Gastroesophageal sphincter (tissue), 4 donors: Measurements from ENCODE around the gene NOS1AP. TPM values are rescaled to one million over a fixed set of nuclear protein-coding genes. Genes with fewer than 3 reads are reported as not detected.

Experiments
- ATAC-seq: fragments of 150-250 bp; one replicate; pipeline ENCODE4 v1.9.1; 2016; ENCODE audit warnings: mild to moderate bottlenecking, moderate library complexity
- H3K27ac ChIP-seq, 4 donors: fragments of 200-600 bp; sonication (generic) in 3 of 4; 1 replicate in 3 of 4; 2 replicates in 1 of 4; pipeline ENCODE4 v1.5.1; 2016 to 2019
- H3K27me3 ChIP-seq: fragments of 200-600 bp; sonication (generic); one replicate; pipeline ENCODE4 v1.5.1; 2019
- H3K36me3 ChIP-seq, 2 donors: fragments of 200-600 bp; sonication (generic); one replicate each; pipeline ENCODE4 v1.5.1; 2019; ENCODE audit warnings: control low read depth in 1 of 2
- H3K4me1 ChIP-seq, 3 donors: fragments of 200-600 bp; sonication (generic); 1 replicate in 2 of 3; 2 replicates in 1 of 3; pipeline ENCODE4 v1.5.1; 2016 to 2019; ENCODE audit warnings: control low read depth in 2 of 3
- H3K4me3 ChIP-seq, 2 donors: fragments of 200-600 bp; sonication (generic); one replicate each; pipeline ENCODE4 v1.5.1; 2019; ENCODE audit warnings: mild to moderate bottlenecking in 1 of 2, moderate library complexity in 1 of 2
- H3K9me3 ChIP-seq, 3 donors: fragments of 200-600 bp; sonication (generic); one replicate each; pipeline ENCODE4 v1.5.1; 2017 to 2019; ENCODE audit warnings: control low read depth in 2 of 3
- CTCF ChIP-seq, 4 experiments: fragments of 200-600 bp in 2 of 4; fragments of 450-650 bp in 2 of 4; sonication (generic) in 1 of 4; IDR thresholded peaks; one replicate each; pipeline ENCODE4 v1.5.1; 2017 to 2019; ENCODE audit warnings: antibody characterized with exemption in 4 of 4, mild to moderate bottlenecking in 2 of 4, moderate library complexity in 2 of 4
- EP300 ChIP-seq: sonication (generic); formaldehyde crosslinking; IDR thresholded peaks from one replicate; pipeline ENCODE4 v1.6.1; 2017; ENCODE audit warnings: antibody characterized with exemption, mild to moderate bottlenecking
- POLR2A ChIP-seq, 2 donors: fragments of 450-650 bp; IDR thresholded peaks; one replicate each; pipeline ENCODE4 v1.6.1; 2017; ENCODE audit warnings: antibody characterized with exemption in 2 of 2, mild to moderate bottlenecking in 2 of 2, moderate library complexity in 1 of 2
- POLR2AphosphoS5 ChIP-seq: sonication (generic); formaldehyde crosslinking; IDR thresholded peaks from one replicate; pipeline ENCODE4 v1.6.1; 2017; ENCODE audit warnings: antibody characterized with exemption
- WGBS, 2 donors: methylation state at CpG; one replicate each; pipeline ENCODE4 v1.1.5; 2018; ENCODE audit warnings: low coverage in 1 of 2; 5-methylcytosine and 5-hydroxymethylcytosine counted together
- total RNA-seq, 4 donors: library from RNA; depleted of rRNA; stranded (reverse); fragments of >200 nt; gene quantifications; one replicate each; pipeline ENCODE4 v1.1.0, GENCODE V29; 2016

The NOS1AP gene
- total RNA-seq, 4 donors from 2014 or later = 3.5 to 7.8 (median 4.1) TPM

GRCh38 chr1:162186026-162186374, 116.5 kb downstream of the NOS1AP start:
- Histone ChIP-seq H3K27ac (no peak overlapping the region), H3K27me3 (no peaks in the 10 kb centered on the region), H3K4me1 (peaks cover 0 to 11% (median 0%) of the 10 kb centered on the region in 3 donors), H3K9me3 (no peaks in the 10 kb centered on the region), H3K4me3 (no peak overlapping the region), H3K36me3 (no peaks in the 10 kb centered on the region)
- TF ChIP-seq CTCF (IDR thresholded peaks at IDR 0.05) (no peak), EP300 (no peak), POLR2A (IDR thresholded peaks at IDR 0.05) (no peak), POLR2AphosphoS5 (no peak)
- 0 to 38% methylated on average over 1 of the region's 1 CpG for WGBS, 2 donors
- ATAC-seq = no peak

- no peak overlapping the region for H3K4me3 ChIP-seq
- 69 to 100% methylated on average over 2 of the region's 2 CpGs for WGBS, 2 donors
- H3K27me3 ChIP-seq = no peaks in the 10 kb centered on the region
- ATAC-seq = no peak
- no peak for TF ChIP-seq POLR2A (IDR thresholded peaks at IDR 0.05)
- TF ChIP-seq CTCF (IDR thresholded peaks at IDR 0.05) = no peak
- TF ChIP-seq POLR2AphosphoS5 = no peak
- no peak for TF ChIP-seq EP300
- H3K9me3 ChIP-seq = no peaks in the 10 kb centered on the region
- no peak overlapping the region for H3K27ac ChIP-seq
- H3K4me1 ChIP-seq = peaks cover 0 to 11% (median 0%) of the 10 kb centered on the region in 3 donors
- H3K36me3 ChIP-seq = no peaks in the 10 kb centered on the region
These were observed 116.9 kb downstream of the NOS1AP start for GRCh38 chr1:162186406-162186805.

GRCh38 chr1:162187687-162188276, 118.3 kb downstream of the NOS1AP start:
- Histone ChIP-seq H3K9me3 (no peaks in the 10 kb centered on the region), H3K27ac (no peak overlapping the region), H3K4me1 (peaks cover 0 to 11% (median 0%) of the 10 kb centered on the region in 3 donors), H3K36me3 (no peaks in the 10 kb centered on the region), H3K27me3 (no peaks in the 10 kb centered on the region), H3K4me3 (no peak overlapping the region)
- no peak for TF ChIP-seq EP300
- no peak for TF ChIP-seq CTCF (IDR thresholded peaks at IDR 0.05)
- no peak for TF ChIP-seq POLR2A (IDR thresholded peaks at IDR 0.05)
- no peak for TF ChIP-seq POLR2AphosphoS5
- no peak for ATAC-seq
- 42 to 43% methylated on average over 1 of the region's 1 CpG for WGBS, 2 donors

DNA sequence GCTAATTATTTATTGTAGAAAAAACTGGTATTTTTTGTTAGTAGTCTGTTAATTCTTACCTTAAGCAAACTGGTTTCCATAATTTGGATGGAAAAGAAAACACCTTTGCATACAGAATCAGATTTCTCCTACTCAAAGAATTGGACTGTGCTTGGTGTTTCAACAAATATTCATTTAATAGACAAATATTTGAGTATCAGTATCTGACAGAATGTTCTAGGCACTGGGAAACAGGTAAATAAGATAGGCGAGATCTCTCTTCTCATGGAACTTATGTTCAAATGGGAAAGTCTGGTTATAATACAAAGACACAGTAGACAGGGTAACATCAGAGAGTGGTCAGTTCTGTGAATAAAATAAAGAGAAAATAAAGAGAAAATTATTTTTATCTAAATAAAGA, 119.9 kb downstream of the NOS1AP start:
- no peaks in the 10 kb centered on the region for H3K27me3 ChIP-seq
- H3K4me1 ChIP-seq = peaks cover 0 to 27% (median 5%) of the 10 kb centered on the region in 3 donors
- TF ChIP-seq CTCF (IDR thresholded peaks at IDR 0.05) (no peak), EP300 (no peak), POLR2AphosphoS5 (no peak), POLR2A (IDR thresholded peaks at IDR 0.05) (no peak)
- no peaks in the 10 kb centered on the region for H3K9me3 ChIP-seq
- no peak overlapping the region for H3K4me3 ChIP-seq
- no peak overlapping the region for H3K27ac ChIP-seq
- no peaks in the 10 kb centered on the region for H3K36me3 ChIP-seq
- ATAC-seq = no peak
- 75 to 100% methylated on average over 1 of the region's 1 CpG for WGBS, 2 donors
